HG03558 (cell line): Measurements from ENCODE around the gene SARS2.

Experiments used
- ATAC-seq: cut with Tn5 transposase; IDR thresholded peaks from one replicate; pipeline ENCODE4 v1.9.1; 2021; ENCODE audit warnings: moderate number of reproducible peaks; ENCODE audit not compliant: unreplicated experiment; ENCODE audit errors: extremely low read depth

SARS2 gene

GRCh38 chr19:38919837-38920601 is 10.5 kb downstream of the SARS2 start:
- no peak for ATAC-seq

GRCh38 chr19:38918526-38918925 is 12.0 kb downstream of the SARS2 start:
- no peak for ATAC-seq

GRCh38 chr19:38917921-38918491 is 12.6 kb downstream of the SARS2 start:
- no peak for ATAC-seq

GRCh38 chr19:38917516-38917915 is 13.0 kb downstream of the SARS2 start:
- no peak for ATAC-seq

GRCh38 chr19:38915329-38916321 is 14.9 kb downstream of the SARS2 start:
- ATAC-seq: no peak

GRCh38 chr19:38913958-38914357 is 16.6 kb downstream of the SARS2 start:
- no peak for ATAC-seq

- no peak for ATAC-seq
Observed at GRCh38 chr19:38912600-38913514, 17.7 kb downstream of the SARS2 start.

- no peak for ATAC-seq
Observed at GRCh38 chr19:38911388-38912001, 19.1 kb downstream of the SARS2 start.

GRCh38 chr19:38910488-38910887 is 20.1 kb downstream of the SARS2 start:
- ATAC-seq: no peak

GRCh38 chr19:38908911-38909310 is 21.7 kb downstream of the SARS2 start:
- ATAC-seq: no peak

- no peak for ATAC-seq
Observed at GRCh38 chr19:38907670-38908069, 22.9 kb downstream of the SARS2 start.

- no peak for ATAC-seq
Observed at GRCh38 chr19:38907227-38907626, 23.3 kb downstream of the SARS2 start.

GRCh38 chr19:38905620-38906019 is 24.9 kb downstream of the SARS2 start:
- no peak for ATAC-seq

- no peak for ATAC-seq
Observed at GRCh38 chr19:38904581-38905539, 25.7 kb downstream of the SARS2 start.

GRCh38 chr19:38901683-38902082 is 28.9 kb downstream of the SARS2 start:
- no peak for ATAC-seq

GRCh38 chr19:38900743-38901190 is 29.8 kb downstream of the SARS2 start:
- no peak for ATAC-seq

- ATAC-seq: no peak
Observed at GRCh38 chr19:38900202-38900629, 30.3 kb downstream of the SARS2 start.
